Ishikawa (cell line): ENCODE results near the gene EEF1AKMT4.

Experiments
- CEBPB ChIP-seq: IDR thresholded peaks from 2 replicates; pipeline ENCODE4 v1.6.1; 2012
- CREB1 ChIP-seq: IDR thresholded peaks from 2 replicates; pipeline ENCODE4 v1.6.1; 2012; ENCODE audit warnings: low read depth
- EGR1 ChIP-seq: IDR thresholded peaks from 2 replicates; pipeline ENCODE4 v1.6.1; 2012
- EP300 ChIP-seq: IDR thresholded peaks from 2 replicates; pipeline ENCODE4 v1.6.1; 2012; ENCODE audit warnings: borderline replicate concordance
- FOXM1 ChIP-seq: IDR thresholded peaks from 2 replicates; pipeline ENCODE4 v1.6.1; 2012; ENCODE audit warnings: low read depth, borderline replicate concordance
- MAX ChIP-seq: IDR thresholded peaks from 2 replicates; pipeline ENCODE4 v1.6.1; 2012
- NFIC ChIP-seq: IDR thresholded peaks from 2 replicates; pipeline ENCODE4 v1.6.1; 2012
- RAD21 ChIP-seq: IDR thresholded peaks from 2 replicates; pipeline ENCODE4 v1.6.1; 2012; ENCODE audit warnings: low read depth
- REST ChIP-seq: IDR thresholded peaks from 2 replicates; pipeline ENCODE4 v1.6.1; 2012; ENCODE audit warnings: low read depth, mild to moderate bottlenecking
- TAF1 ChIP-seq: IDR thresholded peaks from 2 replicates; pipeline ENCODE4 v1.6.1; 2012; ENCODE audit warnings: low read depth, mild to moderate bottlenecking
- TCF12 ChIP-seq: IDR thresholded peaks from 2 replicates; pipeline ENCODE4 v1.6.1; 2012; ENCODE audit warnings: low read depth
- TEAD4 ChIP-seq: IDR thresholded peaks from 2 replicates; pipeline ENCODE4 v1.6.1; 2012
- YY1 ChIP-seq: IDR thresholded peaks from 2 replicates; pipeline ENCODE4 v1.6.1; 2012; ENCODE audit warnings: low read depth
- ZBTB7A ChIP-seq: IDR thresholded peaks from 2 replicates; pipeline ENCODE4 v1.6.1; 2012; ENCODE audit warnings: low read depth
- TF ChIP-seq, protein P1 (sequence below): IDR thresholded peaks from 2 replicates; pipeline ENCODE4 v1.6.1; 2012

EEF1AKMT4 gene

GRCh38 chr3:184260724-184261269 lies 11.3 kb downstream of the EEF1AKMT4 start:
- TF ChIP-seq ZBTB7A (peak; percentile 63; the same call in 1 of the 2 replicates), YY1 (no peak), MAX (no peak), TCF12 (no peak), TAF1 (no peak), NFIC (no peak), CREB1 (no peak), REST (peak; percentile 18; the same call in 1 of the 2 replicates)

DNA sequence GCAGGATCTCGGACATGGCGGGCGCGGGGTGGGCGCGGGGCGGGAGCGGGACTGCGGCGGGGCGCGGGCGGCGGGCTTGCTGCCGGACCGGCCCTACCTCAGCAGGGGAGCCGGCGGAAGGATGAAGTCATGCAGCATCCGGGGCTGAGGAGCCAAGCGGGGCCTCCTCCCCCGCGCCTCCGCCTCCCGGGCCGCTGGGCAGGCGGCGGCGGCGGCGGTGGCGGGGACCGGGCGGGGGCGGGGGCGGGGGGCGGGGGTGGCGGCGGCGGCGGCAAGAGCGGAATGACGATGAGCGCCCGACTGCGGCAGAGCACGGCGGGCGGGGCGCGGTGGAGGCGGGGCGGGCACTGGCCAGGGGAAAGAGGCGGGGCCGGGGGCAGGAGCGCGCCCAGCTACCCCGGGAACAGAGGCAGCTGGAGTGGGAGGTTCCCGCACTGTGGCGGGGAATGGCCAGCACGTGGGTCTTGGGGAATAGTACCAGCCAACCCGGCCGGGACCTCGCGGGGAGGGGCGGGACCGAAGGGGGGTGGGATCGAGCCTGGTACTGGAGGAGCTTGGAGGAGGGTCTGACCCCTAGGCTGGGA lies 11.9 kb downstream of the EEF1AKMT4 start, which contains the start of gene CAMK2N2:
CAMK2N2 (minus strand) TSS at position 284 of the 584 bp plus-strand sequence; CDS start at position 16, 268 bp downstream.
- TF ChIP-seq, protein P1, sequence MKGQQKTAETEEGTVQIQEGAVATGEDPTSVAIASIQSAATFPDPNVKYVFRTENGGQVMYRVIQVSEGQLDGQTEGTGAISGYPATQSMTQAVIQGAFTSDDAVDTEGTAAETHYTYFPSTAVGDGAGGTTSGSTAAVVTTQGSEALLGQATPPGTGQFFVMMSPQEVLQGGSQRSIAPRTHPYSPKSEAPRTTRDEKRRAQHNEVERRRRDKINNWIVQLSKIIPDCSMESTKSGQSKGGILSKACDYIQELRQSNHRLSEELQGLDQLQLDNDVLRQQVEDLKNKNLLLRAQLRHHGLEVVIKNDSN = peak; percentile 87
- peak; percentile 63 for TF ChIP-seq EGR1
- TF ChIP-seq NFIC = no peak
- TF ChIP-seq REST = no peak
- TF ChIP-seq CREB1 = no peak
- TF ChIP-seq TCF12 = no peak; the same call in 1 of the 2 replicates
- no peak for TF ChIP-seq TEAD4
- TF ChIP-seq FOXM1 = no peak
- TF ChIP-seq EP300 = no peak
- TF ChIP-seq CEBPB = no peak
- TF ChIP-seq RAD21 = no peak
- no peak for TF ChIP-seq TAF1
- no peak for TF ChIP-seq ZBTB7A
- TF ChIP-seq MAX = peak; percentile 94
- no peak for TF ChIP-seq YY1

DNA sequence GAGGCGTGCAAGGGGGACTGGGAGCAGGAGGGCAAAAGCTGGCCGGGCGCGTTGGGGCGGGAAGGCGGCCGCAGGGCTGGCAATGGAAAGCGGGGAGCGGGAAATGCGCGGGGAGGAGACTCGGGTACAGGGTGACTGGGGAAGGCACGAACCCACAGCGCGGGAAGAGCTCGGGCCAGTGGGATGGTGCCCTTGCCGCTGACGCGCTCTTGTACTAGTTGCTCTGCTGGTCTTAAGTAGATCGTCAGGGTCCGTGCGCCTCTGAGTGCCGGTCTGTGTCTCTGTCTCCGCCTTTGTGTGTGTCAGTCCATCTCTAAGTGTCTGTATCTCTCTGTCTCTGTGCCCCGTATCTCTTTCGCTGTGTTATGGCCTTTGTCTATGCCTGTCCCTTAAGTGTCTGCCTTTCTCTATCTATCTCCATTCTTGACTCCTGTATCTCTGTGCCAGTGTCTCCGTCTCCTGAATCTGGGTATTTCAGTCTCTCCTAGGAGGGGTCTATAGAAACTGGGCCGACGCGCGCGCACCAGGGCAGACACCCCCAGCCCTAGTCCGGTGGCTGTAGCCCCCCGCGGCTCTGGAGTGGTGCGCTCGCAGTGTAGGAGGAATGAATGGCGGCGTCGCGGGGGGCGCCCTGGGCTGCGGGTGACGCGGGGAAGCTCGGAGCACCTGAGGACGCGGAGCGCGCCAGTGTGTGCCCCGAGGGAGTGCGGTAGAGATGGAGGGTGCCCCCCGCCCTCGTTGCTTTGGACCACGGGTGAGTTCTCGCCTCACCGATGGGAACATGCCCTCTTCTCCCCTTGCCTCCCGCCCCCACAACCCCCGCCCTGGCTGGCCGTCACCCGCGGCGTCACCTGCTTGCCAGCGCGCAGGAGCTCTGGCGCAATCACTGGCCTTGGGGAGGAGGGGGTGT lies 12.6 kb downstream of the EEF1AKMT4 start:
- 0 out of 2 replicates have a peak, but pooled peaks have one; percentile 5 for TF ChIP-seq NFIC
- TF ChIP-seq EP300 = no peak
- TF ChIP-seq ZBTB7A = peak; percentile 67
- TF ChIP-seq TEAD4 = no peak
- TF ChIP-seq CEBPB = peak; percentile 93
- TF ChIP-seq EGR1 = peak; percentile 42; the same call in 1 of the 2 replicates
- no peak for TF ChIP-seq TCF12
- no peak for TF ChIP-seq REST
- TF ChIP-seq, protein P1 = no peak
- TF ChIP-seq TAF1 = peak; percentile 49; the same call in 1 of the 2 replicates
- peak; percentile 56 for TF ChIP-seq MAX
- peak; percentile 38 for TF ChIP-seq YY1
- no peak for TF ChIP-seq RAD21
- TF ChIP-seq CREB1 = no peak; the same call in 1 of the 2 replicates
- no peak for TF ChIP-seq FOXM1
